A549 (cell line): ENCODE data around the gene IBSP. TPM values are rescaled to one million over a fixed set of nuclear protein-coding genes. Genes with fewer than 3 reads are reported as not detected.

ENCODE experiments used
- ATAC-seq, 2 experiments: fragments of 200-7000 bp in 1 of 2; fragments of >200 bp in 1 of 2; cut with Nextera tagmentation in 1 of 2; cut with Tn5 transposase in 1 of 2; 3 replicates each; pipeline versions ENCODE4 v1.8.0 to v1.9.1; 2018 to 2020; ENCODE audit warnings: mild to moderate bottlenecking in 1 of 2, moderate library complexity in 1 of 2
- CTCF ChIA-PET: fragments of 300-600 bp; sonication (Branson Sonifier 250); formaldehyde crosslinking; extraction: SDS; loops from one replicate; lab custom pipeline; 2021; ENCODE audit warnings: antibody characterized with exemption, inconsistent platforms; lab: Yijun Ruan, JAX
- POLR2A ChIA-PET: fragments of 350-600 bp; formaldehyde crosslinking; extraction: SDS; loops from one replicate; lab custom pipeline; 2021; ENCODE audit warnings: antibody characterized with exemption, inconsistent platforms; lab: Yijun Ruan, JAX
- DNase-seq, 2 experiments: peaks; one replicate each; pipeline versions ENCODE4 v3.0.0 to v3.0.0-alpha.2; 2011 to 2016; ENCODE audit warnings: low read depth in 1 of 2, low spot score in 1 of 2
- FAIRE-seq: peaks from 2 replicates; lab custom pipeline; 2011; peaks lifted over from hg19 to GRCh38; lab: Jason Lieb, UNC
- H3K27ac ChIP-seq, 2 experiments: fragments of >200 bp; sonication (Bioruptor Twin); formaldehyde crosslinking; 3 replicates each; pipeline ENCODE4 v1.5.1; 2016 to 2017
- H3K4me1 ChIP-seq: fragments of >200 bp; sonication (Bioruptor Twin); formaldehyde crosslinking; 3 replicates; pipeline ENCODE4 v1.6.1; 2016
- H3K4me2 ChIP-seq: fragments of >200 bp; sonication (Bioruptor Twin); formaldehyde crosslinking; 3 replicates; pipeline ENCODE4 v1.6.1; 2016
- H3K4me3 ChIP-seq: fragments of >200 bp; sonication (Bioruptor Twin); formaldehyde crosslinking; 3 replicates; pipeline ENCODE4 v1.5.1; 2016
- H3K9me3 ChIP-seq: fragments of >200 bp; sonication (Bioruptor Twin); formaldehyde crosslinking; 3 replicates; pipeline ENCODE4 v1.6.1; 2016
- BCL3 ChIP-seq: fragments of >200 bp; sonication (Bioruptor Twin); formaldehyde crosslinking; IDR thresholded peaks from 3 replicates; pipeline ENCODE4 v1.6.1; 2016
- BHLHE40 ChIP-seq: IDR thresholded peaks from 2 replicates; pipeline ENCODE4 v1.6.1; 2012; ENCODE audit warnings: low read depth, low read length, inconsistent platforms
- E2F6 ChIP-seq: IDR thresholded peaks from 2 replicates; pipeline ENCODE4 v1.6.1; 2012; ENCODE audit warnings: low read depth, borderline replicate concordance
- EHF ChIP-seq: fragments of 250-450 bp; sonication (Bioruptor Pico); IDR thresholded peaks from 2 replicates; pipeline ENCODE4 v1.5.0; 2020; ENCODE audit warnings: mild to moderate bottlenecking
- ESRRA ChIP-seq: fragments of 150-350 bp; IDR thresholded peaks from 2 replicates; pipeline ENCODE4 v1.6.1; 2014; ENCODE audit warnings: mild to moderate bottlenecking, low read length, borderline replicate concordance
- FOSL2 ChIP-seq, 2 experiments: fragments of 450-650 bp in 1 of 2; fragments of >200 bp in 1 of 2; sonication (Bioruptor Twin) in 1 of 2; formaldehyde crosslinking; IDR thresholded peaks; 2 replicates each; pipeline versions ENCODE4 v1.5.0 to v1.6.1; 2016 to 2020; ENCODE audit warnings: mild to moderate bottlenecking in 1 of 2, moderate library complexity in 1 of 2
- GATA3 ChIP-seq: IDR thresholded peaks from 2 replicates; pipeline ENCODE4 v1.6.1; 2012; ENCODE audit warnings: borderline replicate concordance
- HDAC2 ChIP-seq: fragments of 200-600 bp; sonication (generic); IDR thresholded peaks from 2 replicates; pipeline ENCODE4 v1.6.1; 2016
- HEYL ChIP-seq: fragments of 250-450 bp; sonication (Bioruptor Pico); IDR thresholded peaks from 2 replicates; pipeline ENCODE4 v1.8.0; 2021; ENCODE audit warnings: mild to moderate bottlenecking, moderate library complexity
- HMGXB4 ChIP-seq: fragments of 250-450 bp; sonication (Bioruptor Pico); IDR thresholded peaks from 2 replicates; pipeline ENCODE4 v1.5.0; 2021; ENCODE audit warnings: mild to moderate bottlenecking, moderate library complexity, borderline replicate concordance
- KDM1A ChIP-seq: fragments of 200-600 bp; sonication (generic); IDR thresholded peaks from 2 replicates; pipeline ENCODE4 v1.6.1; 2016; ENCODE audit warnings: low read depth, mild to moderate bottlenecking
- MAFK ChIP-seq: fragments of 450-650 bp; IDR thresholded peaks from 2 replicates; pipeline ENCODE4 v1.6.1; 2014; ENCODE audit not compliant: partially characterized antibody
- NPAS2 ChIP-seq: fragments of 250-450 bp; sonication (Bioruptor Pico); IDR thresholded peaks from 2 replicates; pipeline ENCODE4 v1.8.0; 2022; ENCODE audit warnings: mild to moderate bottlenecking, moderate library complexity, borderline replicate concordance
- PBX3 ChIP-seq: IDR thresholded peaks from 2 replicates; pipeline ENCODE4 v1.6.1; 2012
- RARB ChIP-seq: fragments of 250-450 bp; sonication (Bioruptor Pico); IDR thresholded peaks from 2 replicates; pipeline ENCODE4 v1.8.0; 2021; ENCODE audit warnings: mild to moderate bottlenecking, moderate library complexity
- REST ChIP-seq: fragments of 200-600 bp; sonication (generic); IDR thresholded peaks from 2 replicates; pipeline ENCODE4 v1.6.1; 2016; ENCODE audit warnings: antibody characterized with exemption, mild to moderate bottlenecking, moderate library complexity
- RFX5 ChIP-seq: fragments of 450-650 bp; IDR thresholded peaks from 2 replicates; pipeline ENCODE4 v1.7.1; 2014; ENCODE audit warnings: antibody characterized with exemption, mild to moderate bottlenecking, moderate library complexity
- RNF2 ChIP-seq: fragments of 200-600 bp; sonication (generic); IDR thresholded peaks from 2 replicates; pipeline ENCODE4 v1.6.1; 2016; ENCODE audit warnings: low read depth, mild to moderate bottlenecking, antibody characterized with exemption, moderate library complexity, borderline replicate concordance
- SREBF2 ChIP-seq: fragments of 450-650 bp; IDR thresholded peaks from 2 replicates; pipeline ENCODE4 v1.6.1; 2014; ENCODE audit warnings: mild to moderate bottlenecking, moderate library complexity
- TFCP2L1 ChIP-seq: fragments of 250-450 bp; sonication (Bioruptor Pico); IDR thresholded peaks from 2 replicates; pipeline ENCODE4 v1.5.0; 2021; ENCODE audit warnings: mild to moderate bottlenecking
- TP53 ChIP-seq: fragments of 250-450 bp; sonication (Bioruptor Pico); IDR thresholded peaks from 2 replicates; pipeline ENCODE4 v1.5.0; 2021; ENCODE audit warnings: mild to moderate bottlenecking, moderate library complexity
- USF2 ChIP-seq: fragments of 450-650 bp; IDR thresholded peaks from 2 replicates; pipeline ENCODE4 v1.6.1; 2014; ENCODE audit warnings: antibody characterized with exemption
- ZFP36 ChIP-seq: fragments of 450-650 bp; IDR thresholded peaks from 2 replicates; pipeline ENCODE4 v1.6.1; 2014; ENCODE audit warnings: borderline replicate concordance; ENCODE audit not compliant: partially characterized antibody
- WGBS: methylation state at CpG from one replicate; pipeline ENCODE4 v1.1.6; 2017; ENCODE audit errors: missing lambda C conversion rate; 5-methylcytosine and 5-hydroxymethylcytosine counted together
- polyA plus RNA-seq, 4 experiments: library from polyadenylated mRNA; depleted of rRNA in 3 of 4; stranded (reverse); fragments of >200 nt; fragmentation: RNase III in 1 of 4; extraction: RNeasy Plus Mini Kit Qiagen cat#74134 plus additional on column Dnase treatment in 1 of 4; gene quantifications; 2 replicates in 3 of 4; 3 replicates in 1 of 4; pipeline ENCODE4 v1.2.3, GENCODE V29; 2011 to 2017

IBSP gene
- polyA plus RNA-seq, 2 of the 4 experiments (the other 2 are of a cell fraction), result not detected

GRCh38 chr4:87853891-87854290, 54.5 kb downstream of the IBSP start:
- no peak for FAIRE-seq

GRCh38 chr4:87855559-87855958, 56.2 kb downstream of the IBSP start:
- Histone ChIP-seq H3K4me1 (peaks cover 2% of the 10 kb centered on the region; the same call in 1 of the 3 replicates), H3K9me3 (no peaks in the 10 kb centered on the region), H3K4me2 (no peak overlapping the region), H3K4me3 (no peak overlapping the region), H3K27ac (no peak overlapping the region)
- ChIA-PET CTCF (interaction anchor here (0.5 to 13.6 kb wide), 4 partner anchors 8 to 286 kb away, joined by 3 to 142 read pairs (median 14); partner anchors contain the start of gene SPP1), POLR2A (no interaction called here)
- DNase-seq (no peak), ATAC-seq (no peak), FAIRE-seq (no peak)
- no peak for TF ChIP-seq FOSL2 (IDR thresholded peaks at IDR 0.05)
- TF ChIP-seq FOSL2 (CRISPR knock-in tag; IDR thresholded peaks at IDR 0.05), result no peak
- TF ChIP-seq KDM1A, result no peak
- TF ChIP-seq GATA3, result no peak
- no peak for TF ChIP-seq BHLHE40
- no peak for TF ChIP-seq E2F6
- TF ChIP-seq RARB (CRISPR knock-in tag), result no peak
- no peak for TF ChIP-seq EHF (CRISPR knock-in tag)
- no peak for TF ChIP-seq REST
- TF ChIP-seq RNF2, result no peak
- whole genome bisulfite sequencing, result 84% methylated on average over 4 of the region's 8 CpGs

More at GRCh38 chr4:87853891-87854290, 54.5 kb downstream of the IBSP start:
- H3K9me3 ChIP-seq, result no peaks in the 10 kb centered on the region
- ATAC-seq (no peak), DNase-seq (no peak)
- no peak overlapping the region for H3K4me3 ChIP-seq
- 0 out of 6 replicates have a peak overlapping the region, but pooled peaks of 1 of the 2 experiments have one; percentile 37 for H3K27ac ChIP-seq
- CTCF ChIA-PET, result interaction anchor here (0.8 to 13.6 kb wide), 15 partner anchors 10 to 602 kb away, joined by 3 to 142 read pairs (median 4); partner anchors contain the start of gene SPP1
- no peak for TF ChIP-seq PBX3
- peak; percentile 43 for TF ChIP-seq MAFK
- H3K4me2 ChIP-seq, result no peak overlapping the region
- peaks cover 9% of the 10 kb centered on the region; the same call in 1 of the 3 replicates for H3K4me1 ChIP-seq
- POLR2A ChIA-PET, result no interaction called here

GRCh38 chr4:87856816-87857215, 57.5 kb downstream of the IBSP start:
- no peak for ATAC-seq
- H3K4me3 ChIP-seq, result no peak overlapping the region
- H3K27ac ChIP-seq, result no peak overlapping the region
- H3K9me3 ChIP-seq, result no peaks in the 10 kb centered on the region
- H3K4me1 ChIP-seq, result peaks cover 2% of the 10 kb centered on the region; the same call in 1 of the 3 replicates
- DNase-seq, result no peak
- 45% methylated on average over 1 of the region's 1 CpG for WGBS
- no peak for FAIRE-seq
- H3K4me2 ChIP-seq, result no peak overlapping the region
- ChIA-PET POLR2A (no interaction called here), CTCF (interaction anchor here (1.0 to 13.6 kb wide), 4 partner anchors 8 to 129 kb away, joined by 3 to 142 read pairs (median 5); partner anchors contain the start of gene SPP1)
- TF ChIP-seq KDM1A (no peak), BCL3 (no peak), TFCP2L1 (no peak), RNF2 (no peak), ESRRA (no peak), HDAC2 (no peak), HEYL (CRISPR knock-in tag) (no peak), RFX5 (no peak), SREBF2 (no peak), HMGXB4 (no peak), E2F6 (no peak), USF2 (no peak), TP53 (CRISPR knock-in tag) (no peak), ZFP36 (no peak), NPAS2 (CRISPR knock-in tag) (no peak)
